ENCODE measurements around the gene ADAMTSL4.
"Not testable (repeated sequence)": the region's sequence is repeated elsewhere in the genome, so short reads cannot be mapped to it uniquely, and the experiment has no call there.

The ADAMTSL4 gene

DNA sequence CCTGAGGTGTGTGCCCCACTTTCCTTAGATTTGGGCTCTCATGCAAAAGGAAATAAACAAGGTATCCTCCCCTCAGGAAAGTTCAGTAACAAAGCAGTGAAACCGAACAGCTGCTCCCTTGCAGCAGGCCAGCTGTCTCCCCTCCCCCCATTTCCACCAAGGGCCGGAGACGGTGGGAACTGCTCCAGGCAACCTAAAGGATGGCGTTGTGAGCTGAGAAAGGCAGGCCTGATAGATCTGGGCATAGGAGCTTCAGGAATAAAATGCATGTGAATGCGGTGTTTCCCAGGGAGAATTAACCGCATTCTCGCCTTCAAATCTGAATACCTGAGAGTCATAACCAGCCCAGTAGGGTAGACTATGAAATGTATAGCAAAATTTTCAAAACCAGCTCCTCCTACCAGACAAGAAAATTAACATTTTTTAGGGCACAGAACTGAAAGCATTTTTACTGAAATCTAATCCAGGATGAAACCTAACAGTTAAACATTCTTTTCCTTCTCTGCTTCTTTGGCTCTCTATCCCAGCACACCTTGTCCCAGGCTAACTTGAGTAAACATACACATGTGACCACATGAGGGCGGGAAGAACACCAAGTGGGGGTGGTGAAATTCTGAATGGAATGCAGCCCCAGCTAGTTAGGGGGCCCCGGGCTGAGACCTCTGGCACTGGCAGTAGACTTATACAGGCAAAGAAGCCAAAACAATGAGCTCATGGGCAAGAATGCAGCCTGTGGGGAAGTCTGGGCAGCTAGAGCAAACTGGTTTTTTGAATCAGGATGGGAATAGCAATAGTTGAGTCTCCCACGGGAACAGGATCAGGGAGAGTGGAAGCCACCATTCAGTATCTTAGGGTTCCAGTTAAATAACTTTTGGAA lies 18.7 kb downstream of the ADAMTSL4 start:
- peak; percentile 66 for DNase-seq

GRCh38 chr1:150568594-150568966 lies 19.4 kb downstream of the ADAMTSL4 start:
- DNase-seq (no peak), ATAC-seq (no peak)

More for the DNA sequence above, 18.7 kb downstream of the ADAMTSL4 start:
- ATAC-seq, result peak; percentile 16

DNA sequence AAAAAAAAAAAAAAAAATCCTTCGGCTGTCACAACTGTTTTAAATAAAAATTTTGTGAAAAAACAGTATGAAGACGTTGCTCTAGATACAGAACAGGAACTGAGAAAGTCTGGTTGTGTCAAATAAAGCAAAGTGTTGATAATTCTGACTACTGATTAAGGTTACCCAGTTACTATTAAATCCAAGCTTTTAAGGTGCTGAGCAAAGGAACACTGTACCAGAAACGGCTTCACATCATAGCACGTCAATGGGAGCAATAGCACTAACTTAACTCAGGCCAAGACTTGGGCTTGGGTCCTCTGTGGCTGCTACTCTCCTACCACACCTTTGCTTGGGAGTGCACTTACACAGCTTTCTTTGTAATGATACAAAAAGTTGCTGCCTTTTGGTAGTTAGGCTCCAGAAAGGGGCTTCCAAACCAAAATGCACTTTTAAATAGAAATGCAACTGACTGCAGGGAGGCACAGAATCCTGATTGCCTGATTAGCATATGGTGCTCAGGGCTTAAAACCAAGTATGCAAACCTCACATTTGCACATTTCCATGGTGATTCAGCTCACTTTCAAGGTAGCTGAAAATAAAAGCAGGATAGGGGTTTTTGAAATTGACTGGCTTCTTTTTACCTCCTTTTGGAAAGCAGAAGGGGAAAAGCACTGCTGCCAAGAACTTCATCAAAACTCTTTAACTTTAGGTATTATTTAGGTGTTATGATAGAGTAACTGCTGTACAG lies 23.9 kb downstream of the ADAMTSL4 start:
- ATAC-seq, result peak; percentile 17
- DNase-seq, result no peak

DNA sequence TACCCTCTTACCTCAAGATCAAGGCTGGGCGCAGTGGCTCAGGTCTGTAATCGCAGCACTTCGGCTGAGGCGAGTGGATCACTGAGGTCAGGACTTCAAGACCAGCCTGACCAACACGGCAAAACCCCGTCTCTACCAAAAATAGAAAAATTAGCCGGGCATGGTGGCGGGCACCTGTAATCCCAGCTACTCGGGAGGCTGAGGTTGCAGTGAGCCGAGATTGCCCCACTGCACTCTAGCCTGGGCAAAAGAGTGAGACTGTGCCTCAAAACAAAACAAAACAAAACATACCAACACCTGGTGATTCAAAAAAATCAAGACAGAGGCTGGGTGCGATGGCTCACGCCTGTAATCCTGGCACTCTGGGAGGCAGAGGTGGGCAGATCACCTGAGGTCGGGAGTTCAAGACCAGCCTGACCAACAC lies 24.5 kb downstream of the ADAMTSL4 start:
- ATAC-seq, DNase-seq: not testable (repeated sequence)

DNA sequence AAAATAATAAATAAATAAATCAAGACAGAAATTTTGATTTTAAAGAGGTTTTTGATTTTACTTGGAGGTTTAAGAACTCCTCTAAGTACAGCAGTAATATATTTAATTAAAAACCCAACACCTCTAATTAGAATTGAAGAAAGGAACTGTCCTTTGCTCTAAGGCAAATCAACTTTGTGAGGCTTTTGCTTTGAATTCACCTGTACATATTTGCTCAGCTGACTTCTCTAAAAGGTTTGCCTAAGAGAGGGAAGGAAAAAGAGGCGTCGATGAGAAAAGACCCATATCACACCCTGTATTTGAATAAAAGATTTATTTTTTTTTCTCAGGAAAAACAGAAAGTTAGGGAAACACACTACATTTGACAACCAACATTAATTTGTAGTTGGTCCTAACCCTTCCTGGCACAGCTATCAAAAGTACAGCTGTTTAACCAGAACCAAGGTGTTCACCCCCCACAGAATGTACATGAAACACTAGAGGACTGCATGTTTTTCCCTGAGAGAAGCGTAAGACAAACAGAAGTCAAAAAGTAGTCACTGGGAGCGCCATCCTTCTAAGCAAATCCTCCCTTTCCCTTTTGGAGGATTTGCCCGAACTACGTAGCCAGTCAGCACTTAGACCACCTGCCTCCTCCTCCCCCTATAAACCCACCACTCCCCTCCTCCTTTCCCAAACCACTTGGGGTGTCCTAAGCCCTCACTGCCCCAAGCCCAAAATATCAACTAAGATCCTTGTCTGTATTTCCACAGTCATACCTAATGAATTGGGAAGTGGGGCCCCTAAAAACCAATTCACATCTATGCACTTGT lies 25.3 kb downstream of the ADAMTSL4 start:
- no peak for DNase-seq
- ATAC-seq, result no peak

- ATAC-seq (no peak), DNase-seq (no peak)
Observed at GRCh38 chr1:150575072-150575489, 25.9 kb downstream of the ADAMTSL4 start.

DNA sequence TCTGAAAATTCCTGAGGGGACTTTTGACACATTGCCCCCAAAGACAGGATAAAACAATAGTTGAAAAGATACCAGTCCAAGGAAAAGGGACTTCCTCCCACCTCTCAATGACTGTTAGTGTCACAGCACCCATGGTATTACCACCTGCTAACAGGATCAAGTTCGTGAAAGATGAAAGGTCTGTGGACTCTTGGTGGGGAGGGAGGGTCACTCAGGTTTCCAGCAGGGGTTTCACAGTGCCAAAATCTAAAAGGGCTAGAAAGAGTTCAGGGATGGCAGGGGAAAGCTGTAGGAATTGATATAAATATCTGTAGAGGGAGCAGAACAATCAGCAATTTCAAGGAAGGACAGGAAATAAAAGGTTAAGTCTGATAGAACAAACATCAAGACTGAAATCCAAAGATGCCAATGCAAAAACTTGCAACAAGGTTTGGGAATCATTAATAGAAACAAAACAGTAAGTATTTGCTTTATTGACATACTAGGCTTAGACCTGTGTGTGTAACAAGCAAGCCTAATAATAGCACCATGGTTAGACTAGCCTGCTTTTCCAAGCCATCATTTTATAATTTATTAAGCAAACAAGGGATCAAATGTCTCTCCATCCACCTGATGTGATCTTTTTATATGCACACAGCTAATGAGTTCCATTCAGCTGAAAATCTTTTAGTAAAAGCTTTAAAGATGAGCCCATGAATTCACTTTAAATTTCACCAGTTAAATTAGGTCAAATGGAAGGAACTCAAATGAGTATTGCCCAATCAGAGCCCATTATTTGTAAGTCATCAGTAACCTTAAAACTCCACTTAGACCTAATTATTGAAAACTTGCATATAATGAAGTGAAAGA lies 26.5 kb downstream of the ADAMTSL4 start:
- DNase-seq (no peak), ATAC-seq (no peak)

DNA sequence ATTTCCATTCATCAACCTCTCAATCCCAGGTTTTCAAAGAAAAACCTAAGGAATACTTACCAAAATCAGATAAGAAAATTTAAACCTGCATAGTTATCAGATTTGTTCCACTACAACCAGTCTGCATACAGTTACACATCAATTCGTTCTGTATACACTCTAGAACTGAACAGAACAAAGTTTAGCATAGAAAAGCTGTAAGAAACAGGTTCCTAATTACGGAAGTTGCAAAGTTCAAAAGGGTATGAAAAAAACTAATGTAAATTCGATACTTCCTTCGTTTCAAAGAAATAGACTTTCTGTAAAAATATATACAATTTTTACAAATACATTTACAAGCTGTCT lies 27.1 kb downstream of the ADAMTSL4 start:
- no peak for DNase-seq
- no peak for ATAC-seq

DNA sequence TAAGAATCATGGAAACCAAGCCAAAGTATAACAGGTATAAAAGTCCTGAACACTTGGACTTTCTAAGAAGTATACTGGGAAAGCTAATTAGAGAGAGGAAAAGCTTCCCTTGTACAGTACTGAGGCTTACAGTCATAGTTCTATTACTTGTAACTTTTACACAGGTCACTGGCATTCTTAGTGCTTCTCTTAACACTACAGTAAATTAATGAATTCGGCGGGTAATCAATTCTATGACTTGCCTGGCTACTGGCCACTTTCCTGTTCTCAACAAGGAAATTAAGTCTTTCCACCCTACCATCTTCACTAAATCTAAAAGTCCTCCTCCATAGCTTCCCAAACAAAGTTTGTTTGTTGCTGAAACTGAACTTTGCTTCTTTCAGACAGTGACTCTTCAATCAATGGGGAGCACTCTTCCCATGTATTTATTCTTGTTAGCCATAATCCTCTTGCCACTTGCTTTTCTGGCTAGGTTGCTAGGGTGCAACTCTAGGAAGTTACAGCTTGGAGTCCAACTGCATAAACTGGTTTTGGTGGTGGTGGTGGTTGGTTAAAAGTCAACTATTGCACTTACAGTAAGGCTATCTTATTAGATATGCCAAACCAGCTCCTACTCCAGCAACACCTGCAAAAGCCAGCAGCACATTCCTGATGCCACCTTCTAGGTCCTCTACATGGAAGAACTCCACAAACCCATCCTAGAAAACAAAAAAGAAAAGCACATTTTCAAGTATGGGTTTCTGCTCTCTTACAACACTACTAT lies 27.8 kb downstream of the ADAMTSL4 start:
- no peak for ATAC-seq

GRCh38 chr1:150577557-150578271 lies 28.5 kb downstream of the ADAMTSL4 start:
- no peak for ATAC-seq
- no peak for DNase-seq

More for the DNA sequence above, 27.8 kb downstream of the ADAMTSL4 start:
- DNase-seq, result no peak

GRCh38 chr1:150578272-150579109 lies 29.3 kb downstream of the ADAMTSL4 start:
- DNase-seq (peak; percentile 70), ATAC-seq (peak; percentile 26)

DNA sequence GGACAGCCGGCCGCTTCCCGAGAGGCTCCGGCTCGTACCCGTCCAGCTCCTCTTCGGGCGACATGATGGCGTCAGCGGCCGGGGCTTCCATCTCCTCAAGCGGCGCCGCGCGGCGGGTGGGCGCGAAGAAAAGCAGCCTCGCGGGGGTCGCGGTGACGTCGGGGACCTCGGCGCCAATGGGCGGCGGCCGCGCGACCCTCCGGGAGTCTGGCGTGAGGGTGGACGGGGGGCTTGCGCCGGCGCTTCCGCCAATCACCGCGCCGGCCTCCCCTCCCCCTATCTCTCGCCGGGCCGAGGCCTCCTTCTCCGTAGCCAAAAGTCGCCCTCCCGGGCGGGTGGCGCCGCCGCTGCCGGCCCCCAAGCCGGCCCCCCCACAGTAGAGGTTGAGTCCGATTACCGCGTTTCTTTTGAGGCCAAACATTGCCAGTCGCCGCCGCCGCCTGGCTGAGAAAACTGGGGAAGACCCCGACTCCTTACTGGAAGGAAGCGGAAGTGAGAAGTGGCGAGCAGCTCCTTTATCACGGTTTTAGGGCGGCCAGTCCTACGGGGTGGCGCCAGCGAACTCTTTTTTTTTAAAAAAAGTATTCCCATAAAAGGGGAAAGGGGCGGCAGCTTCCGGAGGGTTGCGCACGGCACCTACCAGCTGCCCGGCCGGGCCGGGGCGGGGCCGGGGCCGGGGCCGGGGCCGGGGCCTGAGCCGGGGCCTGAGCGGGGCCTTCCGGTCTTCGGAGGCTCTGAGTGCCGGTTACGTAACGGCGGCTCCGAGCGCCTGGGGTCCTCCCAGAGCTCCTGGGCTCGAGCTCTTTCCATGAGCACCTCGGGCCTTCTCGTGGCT lies 30.1 kb downstream of the ADAMTSL4 start, which contains the start of gene MCL1:
Gene MCL1 (minus strand): TSS at position 501 of the 835 bp plus-strand sequence. CDS start 80 bp downstream, at position 421.
- ATAC-seq (peak; percentile 92), DNase-seq (peak; percentile 86)

DNA sequence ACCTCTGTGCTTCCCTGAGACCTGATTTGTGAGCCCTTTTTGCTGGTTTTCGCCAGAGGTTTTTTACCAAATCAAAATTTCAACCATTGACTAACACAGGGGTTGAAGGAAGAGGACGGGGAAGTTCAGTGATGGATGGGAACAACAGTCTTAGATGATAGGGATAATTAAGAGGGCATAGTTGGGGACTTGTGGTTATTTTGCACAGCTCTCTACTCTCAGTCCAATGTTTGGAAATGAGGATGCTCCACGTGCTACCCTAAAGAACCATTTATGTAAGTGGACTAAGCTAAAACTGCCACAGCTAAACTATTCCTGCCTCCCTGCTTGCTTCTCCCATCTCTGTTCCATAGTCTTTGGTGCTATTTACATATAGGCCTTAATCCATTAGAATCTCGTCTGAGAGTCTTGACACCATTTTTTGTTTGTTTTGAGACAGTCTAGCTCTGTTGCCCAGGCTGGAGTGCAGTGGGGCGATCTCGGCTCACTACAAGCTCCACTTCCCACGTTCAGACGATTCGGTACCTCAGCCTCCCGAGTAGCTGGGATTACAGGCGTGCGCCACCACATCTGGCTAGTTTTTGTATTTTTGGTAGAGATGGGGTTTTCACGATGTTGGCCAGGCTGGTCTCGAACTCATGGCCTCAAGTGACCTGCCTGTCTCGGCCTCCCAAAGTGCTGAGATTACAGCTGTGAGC lies 30.9 kb downstream of the ADAMTSL4 start:
- no peak for ATAC-seq
- no peak for DNase-seq

GRCh38 chr1:150580966-150581365 lies 31.8 kb downstream of the ADAMTSL4 start:
- not testable (repeated sequence) for ATAC-seq

DNA sequence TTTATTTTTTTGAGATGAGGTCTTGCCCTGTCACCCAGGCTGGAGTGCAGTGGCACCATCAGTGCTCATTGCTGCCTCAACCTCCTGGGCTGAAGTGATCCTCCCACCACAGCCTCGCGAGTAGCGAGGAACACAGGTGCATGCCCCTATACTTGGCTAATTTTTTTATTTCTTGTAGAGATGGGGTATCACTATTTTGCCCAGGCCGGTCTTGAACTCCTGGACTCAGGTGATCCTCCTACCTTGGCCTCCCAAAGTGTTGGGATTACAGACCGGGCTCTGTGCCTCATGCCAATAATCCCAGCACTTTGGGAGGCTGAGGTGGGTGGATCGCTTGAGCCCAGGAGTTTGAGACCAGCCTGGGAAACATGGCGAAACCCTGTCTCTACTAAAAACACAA lies 32.2 kb downstream of the ADAMTSL4 start:
- not testable (repeated sequence) for ATAC-seq

More at GRCh38 chr1:150580966-150581365, 31.8 kb downstream of the ADAMTSL4 start:
- not testable (repeated sequence) for DNase-seq

DNA sequence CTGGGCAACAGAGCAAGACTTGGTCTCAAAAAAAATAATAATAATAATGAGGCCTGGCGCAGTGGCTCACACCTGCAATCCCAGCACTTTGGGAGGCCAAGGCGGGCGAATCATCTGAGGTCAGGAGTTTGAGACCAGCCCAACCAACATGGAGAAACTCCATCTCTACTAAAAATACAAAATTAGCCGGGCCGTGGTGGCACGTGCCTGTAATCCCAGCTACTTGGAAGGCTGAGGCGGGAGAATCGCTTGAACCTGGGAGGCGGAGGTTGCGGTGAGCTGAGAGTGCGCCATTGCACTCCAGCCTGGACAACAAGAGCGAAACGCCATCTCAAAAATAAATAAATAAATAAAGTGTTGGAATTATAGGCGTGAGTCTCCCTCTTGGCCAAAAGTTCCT lies 32.8 kb downstream of the ADAMTSL4 start:
- not testable (repeated sequence) for DNase-seq, ATAC-seq

More for the DNA sequence above, 32.2 kb downstream of the ADAMTSL4 start:
- DNase-seq, result not testable (repeated sequence)

GRCh38 chr1:150582371-150582770 lies 33.2 kb downstream of the ADAMTSL4 start:
- DNase-seq (no peak), ATAC-seq (no peak)
